HG02798 (cell line): Measurements from ENCODE around the gene PARVB.

ENCODE experiments used
- ATAC-seq: cut with Tn5 transposase; IDR thresholded peaks from one replicate; pipeline ENCODE4 v1.9.1; 2021; ENCODE audit warnings: mild to moderate bottlenecking; ENCODE audit not compliant: unreplicated experiment, poor library complexity

The PARVB gene

GRCh38 chr22:44128958-44129618 lies 105.0 kb downstream of the PARVB start:
- no peak for ATAC-seq

DNA sequence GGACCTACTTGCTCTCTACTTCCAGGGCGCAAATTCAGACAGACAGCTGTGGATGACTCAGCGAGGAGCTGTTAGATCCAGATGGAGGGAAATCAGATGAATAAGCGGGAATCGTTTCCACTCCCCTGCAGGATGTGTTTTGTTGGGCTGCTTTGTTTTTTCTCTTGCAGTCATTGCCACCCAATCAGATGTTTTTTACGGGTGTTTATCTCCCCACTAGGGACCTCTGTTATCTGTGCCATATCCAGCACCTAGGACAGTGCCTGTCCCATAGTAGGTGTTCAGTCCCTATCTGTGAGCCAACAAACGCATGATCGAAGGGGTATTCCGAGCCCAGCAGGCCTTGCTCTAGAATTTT lies 105.5 kb downstream of the PARVB start:
- no peak for ATAC-seq

- no peak for ATAC-seq
Observed at GRCh38 chr22:44130076-44130711, 106.1 kb downstream of the PARVB start.

DNA sequence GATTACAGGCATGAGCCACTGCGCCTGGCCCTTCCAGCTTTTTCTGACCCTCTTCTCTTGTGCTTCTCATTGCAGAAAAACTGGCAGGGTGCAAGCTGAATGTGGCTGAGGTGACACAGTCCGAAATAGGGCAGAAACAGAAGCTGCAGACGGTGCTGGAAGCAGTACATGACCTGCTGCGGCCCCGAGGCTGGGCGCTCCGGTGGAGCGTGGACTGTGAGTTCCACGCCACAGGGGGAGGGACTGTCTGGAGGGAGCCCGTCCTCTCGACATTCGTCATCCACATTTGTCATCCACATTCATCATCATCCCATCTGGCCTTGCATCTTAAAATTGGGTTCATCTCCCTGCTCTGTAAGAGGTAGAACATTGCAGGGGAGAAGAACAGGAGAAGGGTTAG lies 107.3 kb downstream of the PARVB start:
- ATAC-seq: no peak

- no peak for ATAC-seq
Observed at GRCh38 chr22:44131989-44132685, 108.0 kb downstream of the PARVB start.

DNA sequence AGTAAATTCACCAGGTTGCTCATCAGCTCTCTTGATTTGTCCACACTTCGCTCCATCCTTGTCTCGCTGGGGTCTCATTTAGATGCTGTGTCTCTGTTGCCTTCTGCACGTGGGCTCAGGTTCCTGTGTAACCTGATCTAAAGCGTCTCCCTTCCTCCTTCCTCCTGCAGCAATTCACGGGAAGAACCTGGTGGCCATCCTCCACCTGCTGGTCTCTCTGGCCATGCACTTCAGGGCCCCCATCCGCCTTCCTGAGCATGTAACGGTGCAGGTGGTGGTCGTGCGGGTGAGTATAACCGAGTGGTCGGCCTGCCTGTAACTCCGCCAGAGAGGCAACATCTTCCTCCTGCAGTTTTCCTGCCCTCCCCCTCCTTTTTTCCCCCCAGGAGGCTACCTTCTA lies 108.6 kb downstream of the PARVB start:
- ATAC-seq: no peak

GRCh38 chr22:44133161-44133560 lies 109.1 kb downstream of the PARVB start:
- ATAC-seq: no peak

DNA sequence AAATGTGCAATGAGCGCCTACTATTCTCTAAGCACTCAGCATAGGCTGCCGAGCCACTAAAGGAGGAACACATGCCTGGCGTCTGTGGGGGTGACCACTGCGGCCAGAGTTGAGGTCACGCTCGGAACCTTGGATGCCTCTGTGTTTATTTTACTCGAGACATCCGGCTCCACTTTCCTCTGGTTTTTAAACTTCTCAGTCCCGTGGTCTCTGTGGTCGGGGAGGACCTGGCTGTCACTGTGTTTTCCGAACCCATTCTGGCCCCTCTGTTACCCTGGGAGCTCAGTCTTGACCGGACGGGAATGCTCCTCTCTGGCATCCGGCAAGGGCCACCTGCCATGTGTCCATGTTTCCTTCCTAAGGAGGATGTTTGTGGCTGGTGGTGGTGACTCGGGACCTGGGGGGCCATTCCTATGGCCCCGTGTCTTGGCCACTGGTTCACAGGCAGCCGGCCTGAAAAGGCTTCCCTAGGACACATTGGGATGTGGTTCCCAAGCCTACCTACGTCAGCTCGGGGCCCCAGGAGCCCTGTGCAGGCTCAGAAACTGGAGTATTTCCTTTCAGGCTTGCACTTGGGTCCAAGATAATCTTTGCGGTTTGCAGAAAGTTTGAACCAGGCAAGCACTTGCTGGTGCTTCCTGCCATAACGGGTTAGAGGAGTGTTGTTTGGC lies 109.9 kb downstream of the PARVB start:
- ATAC-seq: no peak

- ATAC-seq: no peak
Observed at GRCh38 chr22:44136112-44136511, 112.0 kb downstream of the PARVB start.

DNA sequence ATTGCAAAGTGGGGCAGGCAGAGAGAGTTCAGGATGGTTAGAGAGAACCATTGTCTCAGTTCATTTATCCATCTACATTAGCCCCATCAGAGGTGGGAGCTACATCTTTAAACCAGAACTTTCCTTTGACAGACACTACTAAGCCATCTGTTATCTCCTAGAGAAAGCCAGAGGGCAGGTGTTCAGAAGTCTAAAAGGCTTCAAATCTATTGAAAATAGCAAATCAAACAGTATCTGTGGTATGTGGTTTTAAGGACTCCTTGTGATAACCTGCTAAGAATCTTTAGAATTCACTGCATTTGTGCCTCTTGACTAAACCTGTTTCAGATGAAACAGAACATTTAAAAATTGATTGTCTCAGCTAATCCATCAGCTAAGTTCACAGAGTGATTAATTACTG lies 112.7 kb downstream of the PARVB start:
- no peak for ATAC-seq

GRCh38 chr22:44137415-44137814 lies 113.3 kb downstream of the PARVB start:
- ATAC-seq: no peak

- ATAC-seq: no peak
Observed at GRCh38 chr22:44139773-44140172, 115.7 kb downstream of the PARVB start.

DNA sequence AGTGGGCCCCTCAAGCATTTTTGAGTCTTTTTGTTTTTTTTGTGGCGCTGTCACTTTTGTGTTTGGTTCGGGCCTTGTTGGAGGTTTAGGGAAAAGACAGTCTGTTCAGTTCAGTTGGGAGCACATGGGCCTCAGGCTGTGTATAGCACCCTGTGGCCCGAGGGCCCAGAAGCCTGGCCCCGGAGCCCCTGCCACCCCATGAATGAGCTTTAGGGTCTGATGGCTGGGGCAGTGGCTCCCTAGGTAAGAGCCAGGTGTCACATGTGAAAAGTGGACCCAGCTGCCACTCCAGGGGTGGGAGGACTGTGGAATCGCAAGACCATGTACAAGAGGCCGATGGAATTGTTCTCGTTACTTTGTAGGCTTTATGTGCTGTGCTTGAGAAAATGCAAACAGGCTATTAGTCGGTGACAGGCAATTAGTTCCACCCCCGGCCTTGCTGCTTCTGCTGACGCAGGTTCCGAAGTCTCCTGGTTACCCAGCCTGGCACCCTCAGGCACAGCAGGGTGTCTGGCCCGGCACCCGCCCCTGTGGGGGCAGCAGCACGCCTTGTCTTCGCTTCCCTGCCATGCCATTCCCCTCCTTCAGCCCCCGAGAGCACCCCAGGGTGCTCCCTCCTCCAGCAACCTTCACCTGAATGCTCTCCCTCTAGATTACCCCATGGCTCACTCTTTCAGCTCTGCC lies 118.5 kb downstream of the PARVB start:
- ATAC-seq: no peak

- ATAC-seq: no peak
Observed at GRCh38 chr22:44143105-44143474, 119.0 kb downstream of the PARVB start.

GRCh38 chr22:44143579-44143978 lies 119.5 kb downstream of the PARVB start:
- no peak for ATAC-seq

GRCh38 chr22:44144046-44144569 lies 120.0 kb downstream of the PARVB start:
- no peak for ATAC-seq

GRCh38 chr22:44145544-44145943 lies 121.4 kb downstream of the PARVB start:
- ATAC-seq: no peak

- ATAC-seq: no peak
Observed at GRCh38 chr22:44146088-44146861, 122.2 kb downstream of the PARVB start.

DNA sequence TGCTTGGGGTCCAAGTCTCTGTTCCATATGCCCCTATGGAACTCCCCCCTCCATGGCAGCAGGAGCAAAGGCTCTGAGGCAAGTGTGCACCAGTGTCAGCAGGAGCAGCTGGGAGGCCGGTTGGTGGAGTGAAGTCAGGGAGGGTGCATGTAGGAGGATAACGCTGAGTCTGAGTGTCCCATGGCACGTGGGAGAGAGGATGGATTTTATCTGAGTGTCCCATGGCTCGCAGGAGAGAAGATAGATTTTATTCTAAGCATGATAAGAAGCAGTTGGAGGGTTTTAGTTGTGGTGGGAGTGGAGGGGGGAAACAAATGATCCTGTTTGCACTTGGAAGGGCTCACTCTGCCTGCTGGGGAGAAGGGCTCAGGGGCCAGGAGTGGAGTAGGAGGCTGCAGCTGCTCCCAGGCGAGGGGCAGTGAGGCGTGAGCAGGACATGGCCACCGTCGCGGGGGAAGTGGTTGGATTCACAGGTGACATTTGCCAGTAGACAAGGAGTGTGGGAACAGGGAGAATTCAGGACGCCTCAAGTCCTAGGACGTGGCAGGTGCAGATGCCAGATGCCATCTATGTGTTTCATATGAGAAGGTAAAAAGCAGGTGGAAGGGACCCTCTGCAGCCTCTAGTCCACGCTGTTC lies 123.0 kb downstream of the PARVB start:
- no peak for ATAC-seq
